Psoas muscle (tissue), 8 donors: ENCODE data around the gene RGMA. TPM values are rescaled to one million over a fixed set of nuclear protein-coding genes. Genes with fewer than 3 reads are reported as not detected.
A peak's percentile ranks its signal among the peaks of the same experiment; 100 is the strongest.

Source experiments
- ATAC-seq, 4 donors: fragments of 200-7000 bp; cut with Tn5 transposase; one replicate each; pipeline ENCODE4 v1.9.1; 2020; ENCODE audit warnings: moderate library complexity in 3 of 4, mild to moderate bottlenecking in 2 of 4
- DNase-seq, 2 donors: peaks; one replicate each; pipeline ENCODE4 v3.0.0-alpha.2; 2020
- H3K27ac ChIP-seq: fragments of 200-600 bp; one replicate; pipeline ENCODE4 v1.8.0; 2022
- H3K27me3 ChIP-seq, 3 donors: fragments of 200-600 bp in 1 of 3; one replicate each; pipeline versions ENCODE4 v1.6.1 to v1.8.0; 2013 to 2022; ENCODE audit warnings: low read length in 2 of 3, mild to moderate bottlenecking in 2 of 3, moderate library complexity in 1 of 3; ENCODE audit not compliant: insufficient read depth in 3 of 3
- H3K36me3 ChIP-seq, 2 donors: fragments of 200-600 bp in 1 of 2; one replicate each; pipeline versions ENCODE4 v1.6.1 to v1.8.0; 2013 to 2022; ENCODE audit warnings: low read depth in 1 of 2, mild to moderate bottlenecking in 1 of 2, moderate library complexity in 1 of 2; ENCODE audit not compliant: insufficient read depth in 1 of 2
- H3K4me1 ChIP-seq: fragments of 200-600 bp; one replicate; pipeline ENCODE4 v1.8.0; 2022
- H3K4me3 ChIP-seq: fragments of 200-600 bp; one replicate; pipeline ENCODE4 v1.8.0; 2022; ENCODE audit warnings: mild to moderate bottlenecking
- H3K9me3 ChIP-seq: fragments of 200-600 bp; one replicate; pipeline ENCODE4 v1.8.0; 2022
- WGBS, 3 donors: extraction: QIAGEN DNeasy Blood & Tissue Kit; methylation state at CpG; one replicate each; pipeline versions ENCODE4 v1.1.6 to v1.1.7; 2013; 5-methylcytosine and 5-hydroxymethylcytosine counted together
- intact Hi-C, 2 donors: fragments of 100-400 bp; cut with DNase I; formaldehyde crosslinking; loops; one replicate each; pipeline versions ENCODE4 v1.11.0 to v1.14.2; 2022
- polyA plus RNA-seq, 3 donors: library from polyadenylated mRNA; stranded (reverse); fragments of 200-250 nt; gene quantifications; one replicate each; pipeline ENCODE4 v1.2.3, GENCODE V29; 2013
- total RNA-seq, 4 donors: library from RNA; stranded (reverse); fragmentation: NEBNext Ultra II Directional in 2 of 4; extraction: Animal tissue kit (Norgen Biotek cat#: 25700) in 2 of 4; gene quantifications; one replicate each; pipeline versions ENCODE4 v1.2.1 to v1.2.4, GENCODE V29; 2021 to 2023
- TF ChIP-seq, protein P1 (sequence below): fragments of 200-600 bp; IDR thresholded peaks from one replicate; pipeline ENCODE4 v1.8.0; 2022; ENCODE audit warnings: antibody characterized with exemption
- donor health status: healthy with polysubstance abuse.
- donor health status: DM: no; HTN: no; CAD: no; lungs with moderate emphysema.
- donor health status: Bipolar disorder and iron deficiency.
- donor health status: healthy.
- donor health status: DM: yes; HTN: yes; CAD: no.
- donor health status: DM: no; HTN: no; CAD: no.
- donor health status: DM: no; HTN: no; CAD: no.
- donor health status: DM: yes; HTN: yes; CAD: no.

RGMA gene
- total and polyA plus RNA-seq, 7 donors, result 39.2 to 217 (median 129) TPM

DNA sequence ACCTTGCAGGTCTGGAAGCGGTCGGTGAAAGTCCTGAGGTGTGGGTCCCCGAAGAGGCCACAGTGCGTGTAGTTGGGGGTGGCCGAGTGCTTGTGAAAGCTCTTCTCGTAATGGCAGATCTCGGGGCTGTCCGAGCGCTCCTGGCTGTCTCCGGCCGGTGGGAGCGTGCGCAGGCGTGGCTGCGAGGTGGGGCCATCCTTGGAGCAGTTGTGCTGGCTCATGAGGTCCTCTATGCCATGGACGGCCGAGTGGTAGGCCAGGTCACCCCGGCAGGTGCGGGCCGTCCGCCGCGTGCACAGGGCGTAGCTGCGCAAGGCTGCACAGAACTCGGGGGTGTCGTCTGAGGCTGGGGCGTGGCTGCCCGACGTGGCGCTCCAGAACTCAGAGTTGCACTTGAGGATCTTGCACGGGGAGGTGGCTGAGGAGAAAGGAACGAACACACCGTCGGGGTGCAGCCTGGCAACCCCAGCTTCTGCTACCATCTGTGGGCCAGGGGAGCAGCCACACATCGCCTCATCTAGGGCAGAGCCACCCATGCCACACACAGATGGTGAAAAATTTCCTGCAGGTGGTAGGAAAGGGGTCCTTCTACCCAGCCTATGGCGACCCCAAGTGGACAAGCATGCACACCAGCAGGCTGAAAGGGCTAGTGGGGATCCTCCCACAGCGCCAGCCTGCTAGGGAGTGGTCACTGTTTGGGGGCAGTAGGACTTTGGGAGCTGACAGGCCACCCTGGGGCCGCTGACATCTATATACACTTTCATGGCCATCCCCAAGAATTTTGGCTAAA, 36.7 kb downstream of the RGMA start:
- WGBS, 3 donors, result 85 to 87% (median 86%) methylated on average over 39 of the region's 39 CpGs
- DNase-seq (no peak), ATAC-seq (peak in 1 of 4 donors; percentile 3)
- no peak overlapping the region for H3K4me3 ChIP-seq
- no peaks in the 10 kb centered on the region for H3K9me3 ChIP-seq
- H3K27me3 ChIP-seq, result no peaks in the 10 kb centered on the region
- intact Hi-C loops, result no loop called here
- peaks cover 18% of the 10 kb centered on the region for H3K4me1 ChIP-seq
- TF ChIP-seq, protein P1, sequence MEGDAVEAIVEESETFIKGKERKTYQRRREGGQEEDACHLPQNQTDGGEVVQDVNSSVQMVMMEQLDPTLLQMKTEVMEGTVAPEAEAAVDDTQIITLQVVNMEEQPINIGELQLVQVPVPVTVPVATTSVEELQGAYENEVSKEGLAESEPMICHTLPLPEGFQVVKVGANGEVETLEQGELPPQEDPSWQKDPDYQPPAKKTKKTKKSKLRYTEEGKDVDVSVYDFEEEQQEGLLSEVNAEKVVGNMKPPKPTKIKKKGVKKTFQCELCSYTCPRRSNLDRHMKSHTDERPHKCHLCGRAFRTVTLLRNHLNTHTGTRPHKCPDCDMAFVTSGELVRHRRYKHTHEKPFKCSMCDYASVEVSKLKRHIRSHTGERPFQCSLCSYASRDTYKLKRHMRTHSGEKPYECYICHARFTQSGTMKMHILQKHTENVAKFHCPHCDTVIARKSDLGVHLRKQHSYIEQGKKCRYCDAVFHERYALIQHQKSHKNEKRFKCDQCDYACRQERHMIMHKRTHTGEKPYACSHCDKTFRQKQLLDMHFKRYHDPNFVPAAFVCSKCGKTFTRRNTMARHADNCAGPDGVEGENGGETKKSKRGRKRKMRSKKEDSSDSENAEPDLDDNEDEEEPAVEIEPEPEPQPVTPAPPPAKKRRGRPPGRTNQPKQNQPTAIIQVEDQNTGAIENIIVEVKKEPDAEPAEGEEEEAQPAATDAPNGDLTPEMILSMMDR, result no peak
- peaks cover 0 to 74% of the 10 kb centered on the region in 2 donors for H3K36me3 ChIP-seq
- H3K27ac ChIP-seq, result no peak overlapping the region

DNA sequence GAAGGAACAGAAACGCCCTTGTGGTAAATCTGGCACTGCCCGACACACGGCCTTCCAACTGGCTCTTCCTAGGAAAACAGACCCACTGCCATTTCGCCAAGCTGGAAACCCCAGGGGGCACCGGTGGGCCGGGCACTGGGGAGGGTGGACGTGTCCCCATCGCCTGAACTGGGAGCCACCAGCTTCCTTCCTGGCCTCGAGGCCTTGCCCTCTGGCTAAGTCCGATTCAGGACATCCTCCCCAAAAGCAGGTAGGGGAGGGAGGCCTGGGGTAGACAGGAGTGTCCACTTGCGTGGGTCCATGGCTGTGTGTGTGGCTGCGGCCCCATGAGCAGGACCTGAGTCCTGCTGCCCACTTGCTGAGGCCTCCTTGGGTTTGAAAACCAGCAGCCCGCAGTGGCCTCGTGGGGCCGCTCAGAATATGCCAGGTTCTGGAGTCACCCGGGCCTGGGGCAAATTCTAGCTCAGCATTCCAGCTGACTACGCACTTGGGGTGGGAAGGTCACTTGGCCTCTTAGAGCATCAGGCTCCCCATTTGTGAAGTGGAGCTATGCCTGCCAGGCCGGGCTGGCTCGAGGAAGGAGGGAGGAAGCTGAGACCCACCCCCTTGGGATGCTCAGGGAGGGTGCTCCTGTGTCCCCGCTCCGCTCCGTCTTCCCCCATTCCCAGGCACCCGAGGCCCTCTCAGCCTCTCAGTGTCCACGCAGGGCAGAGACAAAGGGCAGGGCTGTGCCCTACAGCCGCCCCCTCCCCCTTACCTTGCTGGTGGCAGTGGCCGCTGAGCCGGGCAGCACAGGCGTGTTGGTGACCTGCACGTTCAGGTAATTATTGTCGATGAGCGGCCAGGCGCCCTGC, 37.5 kb downstream of the RGMA start:
- DNase-seq, result no peak
- Histone ChIP-seq H3K27ac (peak overlapping the region; percentile 46), H3K4me3 (no peak overlapping the region), H3K27me3 (no peaks in the 10 kb centered on the region), H3K4me1 (peaks cover 9% of the 10 kb centered on the region), H3K9me3 (no peaks in the 10 kb centered on the region), H3K36me3 (peaks cover 0 to 83% of the 10 kb centered on the region in 2 donors)
- ATAC-seq, result peak in 1 of 4 donors; percentile 6
- TF ChIP-seq, protein P1, result no peak
- intact Hi-C loops, result no loop called here
- 60 to 76% (median 64%) methylated on average over 32 of the region's 32 CpGs for WGBS, 3 donors

DNA sequence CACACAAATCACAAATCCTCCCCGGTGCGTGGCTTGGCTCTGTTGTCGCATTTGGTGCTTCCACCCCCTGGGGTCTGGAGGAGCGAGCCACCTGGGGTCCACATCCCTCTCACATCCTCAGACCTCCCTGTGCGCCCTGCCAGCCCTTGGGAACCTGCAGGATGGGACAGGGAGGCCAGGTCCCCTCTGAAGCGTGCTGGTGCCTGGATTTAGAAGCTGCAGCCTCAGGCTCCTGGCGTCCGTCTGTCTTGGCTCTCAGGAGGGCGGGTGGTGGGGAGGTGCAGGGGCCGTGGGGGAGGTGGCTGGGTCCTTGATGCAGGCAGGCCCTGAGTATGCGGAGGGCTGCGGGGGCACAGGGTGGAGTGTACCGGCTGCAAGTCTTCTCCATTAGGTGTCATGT, 38.4 kb downstream of the RGMA start:
- Histone ChIP-seq H3K27me3 (no peaks in the 10 kb centered on the region), H3K36me3 (peaks cover 0 to 91% of the 10 kb centered on the region in 2 donors), H3K4me1 (peaks cover 6% of the 10 kb centered on the region), H3K27ac (no peak overlapping the region), H3K4me3 (no peak overlapping the region), H3K9me3 (peaks cover 5% of the 10 kb centered on the region)
- intact Hi-C loops, result no loop called here
- ATAC-seq (peak in 1 of 4 donors; percentile 1), DNase-seq (peak in 1 of 2 donors; percentile 50)
- WGBS, 3 donors, result 74 to 90% (median 75%) methylated on average over 13 of the region's 13 CpGs
- TF ChIP-seq, protein P1, result no peak

DNA sequence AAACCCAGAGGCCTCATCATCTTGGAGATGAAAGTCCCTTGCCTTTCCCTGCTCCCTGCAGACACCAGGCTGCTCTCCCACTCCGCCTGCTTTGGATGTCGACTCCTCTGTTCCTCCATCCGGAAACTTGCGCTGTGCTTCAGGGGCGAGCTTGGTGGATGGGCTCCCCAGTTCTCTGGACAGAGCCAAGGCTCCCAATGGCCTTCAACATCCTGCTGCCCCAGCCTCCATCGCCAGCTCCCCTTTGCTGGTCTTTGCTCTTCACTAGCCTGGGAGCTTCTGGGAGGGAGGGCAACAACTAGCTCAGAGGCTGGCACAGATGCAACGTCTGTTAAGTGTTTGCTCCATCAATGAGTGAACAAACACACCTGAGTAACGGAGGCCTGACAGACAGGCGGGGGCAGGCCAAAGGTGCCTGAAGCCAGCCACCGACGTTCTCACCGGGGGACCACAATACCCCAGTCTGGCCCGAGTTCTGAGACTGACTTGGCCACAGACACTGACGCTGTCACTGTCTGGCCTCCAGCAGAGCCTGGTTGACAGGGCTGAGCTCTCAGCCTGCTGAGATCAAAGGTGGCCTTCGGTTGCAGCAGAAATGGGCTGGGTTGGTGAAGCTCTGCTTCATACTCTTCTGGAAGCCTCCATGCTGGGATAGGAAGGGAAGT, 39.0 kb downstream of the RGMA start:
- H3K9me3 ChIP-seq, result peaks cover 5% of the 10 kb centered on the region
- DNase-seq (peak in 1 of 2 donors; percentile 34), ATAC-seq (no peak)
- H3K27me3 ChIP-seq, result no peaks in the 10 kb centered on the region
- intact Hi-C loops, result no loop called here
- WGBS, 3 donors, result 61 to 72% (median 65%) methylated on average over 15 of the region's 15 CpGs
- H3K4me1 ChIP-seq, result no peaks in the 10 kb centered on the region
- H3K36me3 ChIP-seq, result peaks cover 0 to 92% of the 10 kb centered on the region in 2 donors
- TF ChIP-seq, protein P1, result no peak
- H3K27ac ChIP-seq, result no peak overlapping the region
- no peak overlapping the region for H3K4me3 ChIP-seq
